K562 (cell line): ENCODE results near the gene LRRC4B. TPM values are rescaled to one million over a fixed set of nuclear protein-coding genes. Genes with fewer than 3 reads are reported as not detected.
"Not testable (repeated sequence)": the region's sequence is repeated elsewhere in the genome, so short reads cannot be mapped to it uniquely, and the experiment has no call there.

ENCODE experiments used
- ATAC-seq: fragments of 200-7000 bp; cut with Tn5 transposase; 3 replicates; pipeline ENCODE4 v1.9.1; 2020; ENCODE audit warnings: moderate library complexity
- BruUV-seq: library from RNA; stranded (reverse); fragments of 400-500 nt; replicated peaks from 2 replicates; lab custom pipeline; 2021; lab: Mats Ljungman, UMichigan
- CTCF ChIA-PET: fragments of 300-600 bp; formaldehyde crosslinking; extraction: SDS; loops from one replicate; lab custom pipeline; 2021; ENCODE audit warnings: low intra/inter-chr PET ratio; lab: Yijun Ruan, JAX
- POLR2A ChIA-PET: fragments of 300-600, 350-650 bp; sonication (Branson Sonifier 250); formaldehyde crosslinking; extraction: SDS; loops from one replicate; lab custom pipeline; 2021; ENCODE audit warnings: antibody characterized with exemption, inconsistent platforms; lab: Yijun Ruan, JAX
- DNase-seq, 4 experiments: peaks; one replicate each; pipeline versions ENCODE4 v3.0.0 to v3.0.0-alpha.2; 2011 to 2018; ENCODE audit warnings: low spot score in 3 of 4, mixed read lengths in 3 of 4; ENCODE audit errors: extremely low read depth in 1 of 4
- FAIRE-seq: peaks from 2 replicates; lab custom pipeline; 2011; peaks lifted over from hg19 to GRCh38; lab: Jason Lieb, UNC
- H2AFZ ChIP-seq: 2 replicates; pipeline ENCODE4 v1.6.0; 2011; ENCODE audit warnings: low read depth, low read length, control low read depth, inconsistent platforms
- H3K27ac ChIP-seq: fragments of 200-600 bp; 3 replicates; pipeline ENCODE4 v1.8.0; 2011; ENCODE audit warnings: low read depth, mild to moderate bottlenecking, control low read depth, inconsistent platforms, low read length, moderate library complexity, mixed read lengths; ENCODE audit errors: extremely low read depth
- H3K27me3 ChIP-seq, 2 experiments: fragments of 300-600 bp in 1 of 2; 2 replicates in 1 of 2; 3 replicates in 1 of 2; pipeline versions ENCODE4 v1.6.0 to v1.8.0; 2011; ENCODE audit warnings: inconsistent platforms in 2 of 2, low read length in 2 of 2, mild to moderate bottlenecking in 1 of 2, mixed read lengths in 1 of 2, moderate library complexity in 1 of 2; ENCODE audit not compliant: control insufficient read depth in 2 of 2, insufficient read depth in 2 of 2
- H3K36me3 ChIP-seq: fragments of 300-600 bp; 3 replicates; pipeline ENCODE4 v1.8.0; 2011; ENCODE audit warnings: mild to moderate bottlenecking, low read length, inconsistent platforms; ENCODE audit not compliant: control insufficient read depth, insufficient read depth
- H3K4me1 ChIP-seq, 2 experiments: fragments of 200-600 bp in 1 of 2; replicated peaks in 1 of 2; 2 replicates in 1 of 2; 3 replicates in 1 of 2; pipeline versions ENCODE4 v1.5.1 to v1.8.0; 2011; ENCODE audit warnings: inconsistent platforms in 2 of 2, low read length in 2 of 2, mild to moderate bottlenecking in 1 of 2, mixed read lengths in 1 of 2, moderate library complexity in 1 of 2; ENCODE audit not compliant: control insufficient read depth in 2 of 2, insufficient read depth in 2 of 2
- H3K4me2 ChIP-seq: 2 replicates; pipeline ENCODE4 v1.6.1; 2011; ENCODE audit warnings: low read length, control low read depth, inconsistent platforms, mixed read lengths; ENCODE audit not compliant: insufficient read depth
- H3K4me3 ChIP-seq: fragments of 200-600 bp; sonication (generic), shearing (Covaris generic); 2 replicates; pipeline ENCODE4 v1.5.1; 2016; ENCODE audit warnings: control low read depth, inconsistent platforms
- H3K79me2 ChIP-seq: fragments of 200-600 bp; 3 replicates; pipeline ENCODE4 v1.8.0; 2011; ENCODE audit warnings: low read length, inconsistent platforms; ENCODE audit not compliant: control insufficient read depth, insufficient read depth
- H3K9ac ChIP-seq, 2 experiments: 2 replicates each; pipeline versions ENCODE4 v1.6.0 to v1.6.1; 2011; ENCODE audit warnings: low read depth in 2 of 2, low read length in 2 of 2, control low read depth in 1 of 2, inconsistent platforms in 1 of 2, mild to moderate bottlenecking in 1 of 2, mixed read lengths in 1 of 2; ENCODE audit not compliant: insufficient read depth in 1 of 2
- H3K9me1 ChIP-seq: one replicate; pipeline ENCODE4 v1.6.0; 2011; ENCODE audit warnings: inconsistent platforms, mild to moderate bottlenecking, low read length, moderate library complexity; ENCODE audit not compliant: control insufficient read depth, insufficient read depth
- H3K9me3 ChIP-seq: replicated peaks from 2 replicates; pipeline ENCODE4 v1.5.1; 2011; ENCODE audit warnings: low read depth, low read length, inconsistent platforms; ENCODE audit not compliant: control insufficient read depth, insufficient read depth
- H4K20me1 ChIP-seq: replicated peaks from 2 replicates; pipeline ENCODE4 v1.6.1; 2011; ENCODE audit warnings: low read length, inconsistent platforms, mixed read lengths; ENCODE audit not compliant: control insufficient read depth, insufficient read depth
- CBFA2T2 ChIP-seq: fragments of 450-650 bp; conservative IDR thresholded peaks from 2 replicates; pipeline ENCODE4 v1.6.1; 2017; ENCODE audit warnings: mild to moderate bottlenecking
- CEBPB ChIP-seq: fragments of 450-650 bp; IDR thresholded peaks from 2 replicates; pipeline ENCODE4 v1.6.1; 2016; ENCODE audit warnings: missing genetic modification characterization, missing compliant biosample characterization
- CEBPG ChIP-seq, 3 experiments: fragments of 200-800 bp in 1 of 3; sonication (Bioruptor generic) in 1 of 3; sonication (generic) in 1 of 3; formaldehyde crosslinking in 1 of 3; IDR thresholded peaks in 2 of 3; conservative IDR thresholded peaks in 1 of 3; 2 replicates each; pipeline versions ENCODE4 v1.6.1 to v1.8.0; 2016 to 2022; ENCODE audit warnings: missing compliant biosample characterization in 2 of 3, missing genetic modification characterization in 2 of 3, mild to moderate bottlenecking in 1 of 3, missing genetic modification reagents in 1 of 3
- EHMT2 ChIP-seq: fragments of 450-650 bp; IDR thresholded peaks from 2 replicates; pipeline ENCODE4 v1.6.1; 2018; ENCODE audit warnings: antibody characterized with exemption
- ID3 ChIP-seq, 2 experiments: fragments of 250-450 bp in 1 of 2; fragments of 450-650 bp in 1 of 2; sonication (Bioruptor Pico) in 1 of 2; IDR thresholded peaks; 2 replicates each; pipeline versions ENCODE4 v1.6.1 to v1.8.0; 2016 to 2021; ENCODE audit warnings: mild to moderate bottlenecking in 2 of 2, moderate library complexity in 2 of 2, missing compliant biosample characterization in 1 of 2, missing genetic modification characterization in 1 of 2
- NFE2 ChIP-seq: IDR thresholded peaks from 2 replicates; pipeline ENCODE4 v1.6.1; 2014; ENCODE audit warnings: antibody characterized with exemption, low read depth
- NR2C2 ChIP-seq, 2 experiments: fragments of 200-800 bp in 1 of 2; sonication (Bioruptor generic) in 1 of 2; sonication (generic) in 1 of 2; formaldehyde crosslinking in 1 of 2; IDR thresholded peaks; 2 replicates each; pipeline versions ENCODE4 v1.6.1 to v1.8.0; 2016 to 2022; ENCODE audit warnings: mild to moderate bottlenecking in 1 of 2, missing compliant biosample characterization in 1 of 2, missing genetic modification characterization in 1 of 2, missing genetic modification reagents in 1 of 2
- RAD51 ChIP-seq: fragments of 450-650 bp; IDR thresholded peaks from 2 replicates; pipeline ENCODE4 v1.7.1; 2016; ENCODE audit warnings: low read depth, mild to moderate bottlenecking, borderline replicate concordance
- TFE3 ChIP-seq: fragments of 450-650 bp; formaldehyde crosslinking; IDR thresholded peaks from 2 replicates; pipeline ENCODE4 v1.4.0; 2020; ENCODE audit warnings: mild to moderate bottlenecking, mixed read lengths
- USF2 ChIP-seq: sonication (generic); formaldehyde crosslinking; IDR thresholded peaks from 2 replicates; pipeline ENCODE4 v1.5.0; 2020; ENCODE audit warnings: missing genetic modification reagents
- ZNF384 ChIP-seq: IDR thresholded peaks from 2 replicates; pipeline ENCODE4 v1.6.1; 2012; ENCODE audit warnings: low read depth, low read length, improper control_type of control experiment
- ZNF41 ChIP-seq: fragments of 250-450 bp; sonication (Bioruptor Pico); conservative IDR thresholded peaks from 2 replicates; pipeline ENCODE4 v1.4.0; 2020; ENCODE audit warnings: mild to moderate bottlenecking
- ZNF707 ChIP-seq: fragments of 250-450 bp; sonication (Bioruptor Pico); conservative IDR thresholded peaks from 2 replicates; pipeline ENCODE4 v1.8.0; 2022; ENCODE audit warnings: inconsistent platforms, mild to moderate bottlenecking, moderate library complexity
- WGBS: fragments of 100-300 bp; shearing (Covaris generic); methylation state at CpG from one replicate; pipeline ENCODE4 v1.1.6; 2016; ENCODE audit warnings: low coverage, mixed read lengths; ENCODE audit not compliant: insufficient coverage; ENCODE audit errors: missing lambda C conversion rate; 5-methylcytosine and 5-hydroxymethylcytosine counted together
- in situ Hi-C: fragments of 300-500 bp; cut with MboI; formaldehyde crosslinking; loops from 4 replicates; pipeline ENCODE4 v1.15.0; 2018; ENCODE audit warnings: inconsistent platforms, mixed read lengths
- intact Hi-C: fragments of 100-400 bp; cut with micrococcal nuclease; formaldehyde crosslinking; loops from 2 replicates; pipeline ENCODE4 v1.14.2; 2022
- polyA plus RNA-seq, 8 experiments: library from polyadenylated mRNA; depleted of rRNA in 4 of 8; stranded (reverse) in 5 of 8; unstranded in 3 of 8; fragments of >200 nt; fragmentation: Nextera tagmentation in 2 of 8; fragmentation: Illumina TruSeq in 1 of 8; extraction: Ambion mirVana in 2 of 8; extraction: Trizol in 1 of 8; gene quantifications; 2 replicates each; pipeline versions ENCODE4 v1.2.1 to v1.2.3, GENCODE V29; 2011 to 2014; ENCODE audit warnings: inconsistent platforms in 1 of 8, missing spikeins in 1 of 8
- total RNA-seq, 7 experiments: library from RNA; depleted of rRNA in 6 of 7; stranded (reverse); fragments of >200 nt in 6 of 7; fragmentation: Illumina TruSeq in 2 of 7; extraction: Trizol in 2 of 7; gene quantifications; 2 replicates each; pipeline versions ENCODE4 v1.2.1 to v1.2.3, GENCODE V29; 2011 to 2021; ENCODE audit warnings: low replicate concordance in 1 of 7

LRRC4B gene
- total and polyA plus RNA-seq, 9 of the 15 experiments (the other 6 are each of a cell fraction or from before 2014, with no cell fraction given) = 0.18 to 9.6 (median 2.9) TPM; not detected in 2

- TF ChIP-seq ID3 (CRISPR knock-in tag; IDR thresholded peaks at IDR 0.05) (no peak), ID3 (tag; IDR thresholded peaks at IDR 0.05) (no peak), ZNF41 (CRISPR knock-in tag) (no peak), ZNF707 (no peak), EHMT2 (no peak)
- TF ChIP-seq, all 486 proteins: peak for 12
Measured at GRCh38 chr19:50567882-50568727, at the start of gene LRRC4B (continued).

GRCh38 chr19:50612504-50613404, 44.5 kb upstream of the LRRC4B start:
- H3K27ac ChIP-seq; intact Hi-C loops; BruUV-seq; H3K4me3 ChIP-seq; H3K79me2 ChIP-seq; H2AFZ ChIP-seq; H3K9me3 ChIP-seq; CTCF ChIA-PET; DNase-seq; H3K9ac ChIP-seq; H3K9me1 ChIP-seq; FAIRE-seq; in situ Hi-C loops; H3K4me2 ChIP-seq; ATAC-seq; H3K27me3 ChIP-seq; H3K4me1 ChIP-seq; H4K20me1 ChIP-seq; H3K36me3 ChIP-seq; POLR2A ChIA-PET; TF ChIP-seq NR2C2 (CRISPR knock-in tag; IDR thresholded peaks at IDR 0.05): not testable (repeated sequence)
- 43% methylated on average over 7 of the region's 11 CpGs for WGBS
- peak; percentile 53 for TF ChIP-seq CBFA2T2
- TF ChIP-seq NFE2 = 0 out of 2 replicates have a peak, but pooled peaks have one; percentile 17
- peak; percentile 87 for TF ChIP-seq RAD51
- TF ChIP-seq USF2 = peak; percentile 52
- 0 out of 2 replicates have a peak, but pooled peaks have one; percentile 16 for TF ChIP-seq CEBPG (CRISPR knock-in tag; IDR thresholded peaks at IDR 0.05)
- TF ChIP-seq CEBPG (tag; conservative IDR thresholded peaks at IDR 0.05 in 1 of 2, IDR thresholded peaks at IDR 0.05 in 1 of 2) = peak in 1 of 2 experiments; percentile 56; a peak in 2 of 4 replicates
- peak; percentile 94 for TF ChIP-seq TFE3 (CRISPR knock-in tag)
- peak; percentile 69; the same call in 1 of the 2 replicates for TF ChIP-seq ZNF384
- peak; percentile 64; the same call in 1 of the 2 replicates for TF ChIP-seq CEBPB (tag)
- peak; percentile 47; the same call in 1 of the 2 replicates for TF ChIP-seq NR2C2 (tag; IDR thresholded peaks at IDR 0.05)
